Measurements from ENCODE around the gene PBLD.

The PBLD gene

DNA sequence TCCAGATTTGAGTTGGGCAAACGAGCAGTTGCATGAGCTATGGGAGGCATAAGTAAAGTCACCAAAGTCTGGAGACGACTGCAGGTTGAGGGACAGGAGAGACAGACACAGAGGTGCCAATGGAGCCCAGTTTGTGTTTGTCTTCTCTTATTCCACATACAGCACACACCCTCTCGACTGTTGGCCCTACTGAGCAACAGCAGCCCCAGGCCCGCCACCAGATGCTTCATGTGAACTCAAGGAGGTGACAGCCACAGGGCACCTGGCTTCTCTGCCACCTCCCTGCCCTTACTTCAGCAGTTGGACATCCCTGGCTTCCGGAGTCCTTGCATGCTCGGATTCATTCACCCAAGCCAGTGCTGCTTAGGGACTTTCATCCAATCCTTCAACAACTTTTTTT lies 94.4 kb downstream of the PBLD start:
- no peak for DNase-seq

DNA sequence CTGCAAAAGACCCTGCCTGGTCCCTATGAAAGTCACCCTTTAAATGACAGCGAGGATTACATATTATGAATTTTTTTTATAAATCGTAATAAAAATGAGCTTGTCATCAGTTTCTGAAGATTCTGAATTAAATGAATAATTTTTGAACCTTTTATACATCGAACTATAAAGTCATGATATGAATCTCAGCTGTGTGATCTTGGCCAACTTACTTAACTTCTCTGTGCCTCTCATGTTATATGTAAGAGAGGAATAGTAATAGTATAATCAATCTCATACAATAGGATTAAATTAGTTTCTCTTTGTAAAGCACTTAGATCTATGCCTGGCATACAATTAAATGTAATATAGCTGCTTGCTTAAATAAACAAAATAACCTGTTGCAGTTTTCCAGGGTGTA lies 95.6 kb downstream of the PBLD start:
- DNase-seq = no peak

DNA sequence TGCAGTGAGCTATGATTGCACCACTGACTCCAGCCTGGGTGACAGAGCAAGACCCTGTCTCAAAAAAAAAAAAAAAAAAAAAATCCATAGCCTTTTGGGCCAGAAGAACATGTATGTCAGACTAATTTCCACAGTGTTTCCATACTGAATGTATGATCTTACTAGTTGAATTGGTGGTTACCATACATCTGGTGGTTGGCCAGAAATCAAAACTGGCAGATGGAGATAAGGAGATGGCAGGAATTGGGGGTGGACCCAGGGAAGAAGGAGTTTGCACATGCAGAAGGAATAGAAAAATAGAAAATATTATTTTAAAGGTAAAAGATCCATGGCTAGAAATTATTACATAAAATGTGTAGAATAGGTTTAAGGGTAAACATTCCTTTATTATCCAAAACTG lies 97.1 kb downstream of the PBLD start:
- DNase-seq = peak in 4 of 56 donors; percentile 1 to 9 (median 4)

DNA sequence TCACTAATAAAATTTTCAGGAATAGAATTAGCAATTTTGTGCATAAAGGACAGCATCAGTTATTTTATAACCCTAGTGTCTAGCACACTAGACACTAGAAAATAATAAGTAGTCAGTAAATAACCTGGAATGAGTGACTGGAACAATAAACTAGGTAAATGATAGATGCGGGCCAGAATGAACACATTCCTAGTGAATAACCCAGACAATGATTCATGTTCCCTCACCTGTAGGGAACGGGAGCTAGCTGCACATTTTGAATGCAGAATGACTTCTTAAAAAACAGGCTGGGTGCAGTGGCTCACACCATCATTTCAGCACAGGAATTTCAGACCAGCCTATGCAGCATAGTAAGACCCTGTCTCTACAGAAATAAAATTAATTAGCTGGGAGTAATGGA lies 97.6 kb downstream of the PBLD start:
- no peak for DNase-seq

DNA sequence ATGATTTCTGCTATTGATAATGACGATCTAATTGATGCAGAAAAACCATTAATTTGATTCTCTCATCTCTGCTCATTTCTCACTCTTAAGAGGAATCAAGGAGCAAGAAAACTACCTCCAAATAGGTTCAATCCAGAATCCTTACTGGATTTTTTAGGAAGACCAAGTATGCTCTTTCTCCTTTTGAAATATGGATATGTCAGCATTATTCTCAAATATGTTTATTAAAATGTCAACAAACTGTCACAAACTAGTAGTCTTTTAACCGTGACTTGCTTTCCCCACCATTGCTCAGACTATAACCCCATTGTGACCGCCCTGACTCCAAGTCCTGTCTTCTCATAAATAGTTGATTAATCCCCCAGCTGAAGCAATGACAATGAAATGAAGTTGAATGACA lies 99.7 kb downstream of the PBLD start:
- DNase-seq = no peak

Data from amygdala (tissue), 56 donors.